Mononuclear cell (primary cell): ENCODE results near the gene PTDSS2. TPM values are rescaled to one million over a fixed set of nuclear protein-coding genes. Genes with fewer than 3 reads are reported as not detected.
"Not testable (repeated sequence)": the region's sequence is repeated elsewhere in the genome, so short reads cannot be mapped to it uniquely, and the experiment has no call there.

Experiments
- H3K27me3 ChIP-seq: 2 replicates; pipeline ENCODE4 v1.6.0; 2011; ENCODE audit warnings: low read length, control low read depth; ENCODE audit not compliant: insufficient read depth
- H3K4me1 ChIP-seq: 2 replicates; pipeline ENCODE4 v1.5.1; 2011; ENCODE audit warnings: mild to moderate bottlenecking, low read length, control low read depth; ENCODE audit not compliant: insufficient read depth
- H3K4me3 ChIP-seq: 2 replicates; pipeline ENCODE4 v1.5.1; 2011; ENCODE audit warnings: mild to moderate bottlenecking, low read length, moderate library complexity
- H3K9me3 ChIP-seq: 2 replicates; pipeline ENCODE4 v1.5.1; 2011; ENCODE audit warnings: low read depth, mild to moderate bottlenecking, control low read depth, low read length
- total RNA-seq: library from RNA; depleted of rRNA; stranded (reverse); fragments of >200 nt; gene quantifications from one replicate; pipeline ENCODE4 v1.2.3, GENCODE V29; 2012

PTDSS2 gene
- total RNA-seq, 1 donor, result 8.8 TPM

DNA sequence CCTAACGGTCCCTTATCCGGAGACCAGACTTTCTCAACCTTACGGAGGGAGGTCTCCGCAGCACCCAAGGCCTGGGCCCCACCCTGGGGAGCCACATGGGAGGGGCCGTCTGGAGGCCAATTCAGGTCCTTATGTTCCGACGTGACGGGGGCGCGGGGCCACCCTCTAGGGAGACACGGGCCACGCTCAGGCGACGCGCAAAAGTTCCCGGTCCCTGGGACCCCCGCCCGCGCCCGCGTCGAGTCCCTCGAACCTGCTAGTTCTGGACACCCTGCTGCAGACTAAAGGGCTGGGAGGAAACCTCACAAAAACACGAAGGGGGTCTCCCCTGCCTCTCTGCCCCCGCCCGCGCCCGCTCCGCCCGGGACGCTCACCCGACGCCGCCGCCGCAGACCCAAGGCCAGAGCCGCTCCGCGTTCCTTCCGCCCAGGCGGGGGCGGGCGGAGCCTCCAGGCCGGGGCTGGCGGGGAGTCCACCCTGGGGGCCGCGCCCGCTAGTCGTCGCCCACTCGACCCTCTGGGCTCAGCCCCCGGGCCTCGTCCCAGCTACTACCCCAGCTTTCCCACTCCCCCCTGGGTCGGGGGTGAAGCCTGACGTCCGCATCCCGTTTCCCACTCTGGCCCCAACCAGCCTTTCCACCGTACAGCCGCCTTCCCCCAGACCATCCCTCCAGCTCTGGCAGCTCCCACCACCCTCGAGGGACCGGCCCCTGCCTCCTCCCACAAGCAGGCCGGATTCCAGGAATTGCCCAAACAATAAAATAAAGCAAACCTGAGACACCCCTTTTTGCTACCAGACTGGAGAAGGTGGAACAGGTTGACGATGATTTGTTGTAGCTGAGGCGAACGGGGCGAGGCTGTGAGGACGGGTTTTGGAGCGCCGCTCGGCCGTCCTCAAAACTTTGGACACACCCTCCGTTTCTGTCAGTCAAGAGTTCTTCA lies 54.2 kb downstream of the PTDSS2 start:
- H3K9me3 ChIP-seq, result no peaks in the 10 kb centered on the region
- peak overlapping the region; percentile 47 for H3K4me3 ChIP-seq
- H3K27me3 ChIP-seq, result no peaks in the 10 kb centered on the region
- H3K4me1 ChIP-seq, result peaks cover 58% of the 10 kb centered on the region

- peaks cover 58% of the 10 kb centered on the region for H3K4me1 ChIP-seq
- no peaks in the 10 kb centered on the region for H3K27me3 ChIP-seq
- peak overlapping the region; percentile 47 for H3K4me3 ChIP-seq
- H3K9me3 ChIP-seq, result no peaks in the 10 kb centered on the region
These were observed 54.9 kb downstream of the PTDSS2 start for GRCh38 chr11:504994-505344.

- H3K27me3 ChIP-seq, result no peaks in the 10 kb centered on the region
These were observed 56.3 kb downstream of the PTDSS2 start for GRCh38 chr11:506238-506994.

DNA sequence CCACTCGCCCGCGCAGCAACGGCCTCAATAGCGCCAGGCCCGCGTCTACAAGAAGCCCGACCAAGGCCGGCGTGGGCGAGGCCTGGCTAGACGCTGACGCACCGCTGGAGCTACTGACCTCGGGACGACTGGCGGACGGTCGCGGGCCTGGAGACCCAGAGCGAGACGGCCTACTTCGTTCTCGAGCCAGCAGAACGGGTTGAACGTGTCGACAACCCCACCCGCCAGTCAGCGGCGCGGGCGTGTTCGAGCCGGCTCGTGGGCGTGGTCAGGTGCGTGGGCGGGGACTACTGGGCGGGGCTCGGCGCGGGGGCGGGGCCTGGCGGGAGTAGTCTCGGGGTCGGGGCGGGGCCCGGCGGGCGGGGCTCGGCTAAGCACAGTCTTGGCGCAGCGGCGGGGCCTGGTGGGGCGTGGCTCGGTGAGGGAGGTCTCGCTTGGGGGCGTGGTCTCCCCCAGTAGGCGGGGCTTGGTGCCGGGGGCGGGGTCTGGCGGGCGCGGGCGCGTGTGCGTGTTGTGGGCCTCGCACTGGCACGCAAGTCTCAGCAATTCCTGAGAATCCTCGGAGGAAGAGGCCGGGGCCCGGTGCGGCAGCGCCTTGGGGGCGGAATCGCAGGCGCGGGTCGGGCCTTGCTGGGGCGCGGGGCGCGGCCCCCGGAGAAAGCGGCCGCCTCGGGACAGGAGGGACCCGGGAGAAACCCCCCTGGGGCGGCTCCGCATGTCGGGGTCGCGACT lies 57.1 kb downstream of the PTDSS2 start, which contains the start of gene RNH1:
Gene RNH1 (minus strand): TSS at position 248 of the 732 bp plus-strand sequence. CDS start 5,080 bp downstream, outside the sequence.
- peak within 1 kb of the TSS; percentile 90 for H3K4me3 ChIP-seq
- H3K9me3 ChIP-seq, result no peaks in the 10 kb centered on the region
- no peaks in the 10 kb centered on the region for H3K27me3 ChIP-seq
- peaks cover 46% of the 10 kb centered on the region for H3K4me1 ChIP-seq

More at GRCh38 chr11:506238-506994, 56.3 kb downstream of the PTDSS2 start:
- H3K4me3 ChIP-seq, result peak overlapping the region; percentile 90
- no peaks in the 10 kb centered on the region for H3K9me3 ChIP-seq
- H3K4me1 ChIP-seq, result peaks cover 53% of the 10 kb centered on the region

DNA sequence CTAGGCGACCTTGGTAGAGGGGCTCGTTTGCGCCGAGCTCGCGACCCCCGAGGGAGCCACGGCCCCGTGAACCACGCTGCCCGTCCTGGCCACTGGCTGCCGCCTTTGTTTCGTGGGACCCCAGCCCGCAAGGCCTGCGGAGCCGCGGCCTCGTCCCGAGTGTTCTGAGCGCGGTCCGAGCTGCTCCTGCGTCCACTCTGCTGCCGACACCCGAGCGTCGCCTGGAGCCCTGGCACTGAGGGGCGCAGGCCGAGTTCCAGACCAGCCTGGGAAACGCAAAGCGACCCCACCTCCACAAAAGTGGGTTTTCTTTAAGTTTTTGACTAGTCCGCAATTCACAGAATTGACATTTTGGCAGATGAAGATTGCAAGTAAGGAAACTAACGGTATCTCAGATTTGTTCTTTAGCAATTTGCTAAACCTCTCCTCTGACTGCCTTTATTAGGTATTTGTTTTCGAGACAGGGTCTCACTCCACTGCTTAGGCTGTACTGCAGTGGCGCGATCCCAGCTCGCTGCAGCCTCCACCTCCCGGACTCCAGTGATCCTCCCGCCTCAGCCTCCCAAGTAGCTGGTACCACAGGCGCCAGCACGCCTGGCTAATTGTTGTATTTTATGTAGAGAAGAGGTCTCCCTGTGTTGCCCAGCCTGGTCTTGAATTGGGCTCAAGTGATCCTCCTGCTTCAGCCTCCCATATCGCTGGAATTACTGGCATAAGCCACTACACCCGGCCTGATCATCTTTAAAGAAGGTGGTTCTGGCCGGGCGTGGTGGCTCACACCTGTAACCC lies 57.8 kb downstream of the PTDSS2 start:
- H3K4me1 ChIP-seq, result peaks cover 38% of the 10 kb centered on the region
- peak overlapping the region; percentile 35 for H3K4me3 ChIP-seq
- no peaks in the 10 kb centered on the region for H3K9me3 ChIP-seq
- no peaks in the 10 kb centered on the region for H3K27me3 ChIP-seq

DNA sequence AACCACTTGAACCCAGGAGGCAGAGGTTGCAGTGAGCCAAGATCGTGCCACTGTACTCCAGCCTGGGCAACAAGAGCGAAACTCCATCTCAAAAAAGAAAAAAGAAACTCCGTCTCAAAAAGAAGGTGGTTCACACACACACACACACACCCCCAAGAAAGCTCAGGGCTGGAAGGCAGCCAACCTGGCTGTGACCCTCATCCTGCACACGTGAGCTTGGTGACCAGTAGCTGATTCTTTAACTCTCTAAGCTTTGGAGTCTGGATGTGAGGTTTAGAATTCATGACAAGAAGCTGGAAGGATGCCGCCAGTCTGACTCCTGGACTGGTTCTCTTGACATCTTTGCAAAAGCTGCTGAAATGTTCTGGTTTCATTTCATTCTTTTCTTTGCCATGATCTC lies 58.9 kb downstream of the PTDSS2 start:
- Histone ChIP-seq H3K4me3 (no peak overlapping the region), H3K9me3 (no peaks in the 10 kb centered on the region), H3K4me1 (peaks cover 30% of the 10 kb centered on the region), H3K27me3 (no peaks in the 10 kb centered on the region)

DNA sequence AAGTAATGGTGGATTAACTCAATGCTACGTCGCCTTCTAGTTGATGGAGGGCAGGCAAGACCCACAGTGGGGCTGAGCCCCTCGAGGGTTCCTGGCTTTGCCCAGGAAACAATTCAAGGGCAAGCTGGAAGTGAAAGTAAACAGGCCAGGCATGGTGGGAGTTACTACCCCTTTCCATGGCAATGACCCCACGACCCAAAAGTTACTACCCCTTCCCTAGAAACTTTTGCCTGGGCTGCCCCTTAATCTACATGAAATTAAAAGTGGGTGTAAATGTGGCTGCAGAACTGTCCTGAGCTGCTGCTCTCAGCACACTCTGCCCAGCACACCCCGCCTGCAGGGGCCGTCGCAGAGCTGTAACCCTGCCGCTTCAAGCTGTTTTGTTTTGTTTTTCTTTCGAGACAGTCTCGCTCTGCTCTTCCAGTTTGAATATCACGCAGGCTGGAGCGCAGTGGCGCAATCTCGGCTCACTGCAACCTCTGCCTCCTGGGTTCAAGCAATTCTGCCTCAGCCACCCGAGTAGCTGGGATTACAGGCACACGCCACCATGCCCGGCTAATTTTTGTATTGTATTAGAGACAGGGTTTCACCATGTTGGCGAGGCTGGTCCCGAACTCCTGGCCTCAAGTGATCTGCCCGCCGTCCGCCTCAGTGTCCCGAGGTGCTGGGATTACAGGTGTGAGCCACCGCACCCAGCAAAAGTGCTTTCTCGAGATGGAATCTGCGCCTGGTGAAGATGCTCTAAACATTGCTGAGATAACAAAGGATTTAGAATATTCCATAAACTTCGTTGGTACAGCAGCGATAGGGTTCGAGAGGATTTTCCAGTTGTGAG lies 62.9 kb downstream of the PTDSS2 start:
- peaks cover 2% of the 10 kb centered on the region for H3K4me1 ChIP-seq
- H3K4me3 ChIP-seq, result no peak overlapping the region
- no peaks in the 10 kb centered on the region for H3K9me3 ChIP-seq
- no peaks in the 10 kb centered on the region for H3K27me3 ChIP-seq

DNA sequence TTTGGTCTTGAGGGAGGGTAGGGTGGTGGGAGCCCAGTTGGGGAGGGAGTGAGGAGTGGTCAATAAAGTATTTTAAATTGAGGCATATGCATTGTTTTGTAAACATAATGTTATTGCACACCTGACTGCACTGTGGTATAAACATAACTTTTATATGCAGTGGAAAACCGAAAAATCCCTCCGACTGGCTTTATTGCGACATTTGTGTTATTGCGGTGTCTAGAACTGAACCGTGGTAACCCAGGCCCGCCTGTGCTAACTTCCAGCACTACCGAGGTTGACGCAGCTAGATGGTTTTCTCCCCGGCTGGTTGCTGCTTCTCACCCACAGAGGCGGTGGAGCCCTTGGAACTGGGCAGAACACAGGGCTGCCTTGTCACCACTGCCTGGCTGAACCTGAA lies 64.5 kb downstream of the PTDSS2 start:
- Histone ChIP-seq H3K4me1 (peaks cover 4% of the 10 kb centered on the region), H3K4me3 (no peak overlapping the region), H3K9me3 (no peaks in the 10 kb centered on the region), H3K27me3 (no peaks in the 10 kb centered on the region)

DNA sequence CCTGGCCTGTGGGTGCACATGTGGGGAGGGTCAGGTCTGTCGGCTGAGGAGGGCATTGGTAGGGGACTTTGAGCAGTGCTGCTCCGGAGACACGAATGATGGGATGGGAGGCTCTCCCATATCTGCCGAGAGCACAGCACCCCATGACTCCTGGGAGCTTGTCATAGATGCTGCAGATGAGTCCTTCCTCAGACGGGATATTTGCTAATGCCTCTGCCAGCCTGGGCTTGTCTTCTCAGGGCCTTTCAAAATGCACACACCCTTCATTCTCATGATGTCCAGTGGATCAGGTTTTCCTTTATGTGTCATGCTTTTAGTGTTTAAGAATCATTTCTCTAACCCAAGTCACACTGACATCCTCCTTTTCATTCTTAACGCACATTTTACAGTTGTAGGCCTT lies 65.1 kb downstream of the PTDSS2 start:
- H3K9me3 ChIP-seq, result no peaks in the 10 kb centered on the region
- H3K4me3 ChIP-seq, result no peak overlapping the region
- H3K27me3 ChIP-seq, result no peaks in the 10 kb centered on the region
- peaks cover 4% of the 10 kb centered on the region for H3K4me1 ChIP-seq

GRCh38 chr11:516400-516799 lies 66.3 kb downstream of the PTDSS2 start:
- H3K4me3 ChIP-seq, result no peak overlapping the region
- H3K9me3 ChIP-seq, result no peaks in the 10 kb centered on the region
- no peaks in the 10 kb centered on the region for H3K27me3 ChIP-seq
- H3K4me1 ChIP-seq, result peaks cover 4% of the 10 kb centered on the region

DNA sequence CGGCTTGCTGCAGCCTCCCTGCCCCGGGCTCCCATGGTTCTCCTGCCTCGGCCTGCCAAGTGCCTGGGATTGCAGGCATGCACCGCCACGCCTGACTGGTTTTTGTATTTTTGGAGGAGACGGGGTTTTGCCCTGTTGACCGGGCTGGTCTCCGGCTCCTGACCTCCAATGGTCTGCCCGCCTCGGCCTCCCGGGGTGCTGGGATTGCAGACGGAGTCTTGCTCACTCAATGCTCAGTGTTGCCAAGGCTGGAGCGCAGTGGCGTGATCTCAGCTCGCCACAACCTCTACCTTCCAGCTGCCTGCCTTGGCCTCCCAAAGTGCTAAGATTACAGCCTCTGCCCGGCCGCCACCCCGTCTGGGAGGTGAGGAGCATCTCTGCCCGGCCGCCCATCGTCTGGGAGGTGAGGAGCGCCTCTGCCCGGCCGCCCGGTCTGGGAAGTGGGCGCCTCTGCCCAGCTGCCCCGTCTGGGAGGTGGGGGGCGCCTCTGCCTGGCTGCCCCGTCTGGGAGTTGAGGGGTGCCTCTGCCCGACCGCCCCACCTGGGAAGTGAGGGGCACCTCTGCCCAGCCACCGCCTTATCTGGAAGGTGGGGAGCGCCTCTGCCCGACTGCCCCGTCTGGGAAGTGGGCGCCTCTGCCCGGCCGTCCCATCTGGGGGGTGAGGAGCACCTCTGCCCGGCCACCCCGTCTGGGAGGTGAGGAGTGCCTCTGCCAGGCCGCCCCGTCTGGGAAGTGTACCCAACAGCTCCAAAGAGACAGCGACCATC lies 67.0 kb downstream of the PTDSS2 start:
- not testable (repeated sequence) for H3K27me3 ChIP-seq, H3K4me3 ChIP-seq, H3K4me1 ChIP-seq, H3K9me3 ChIP-seq

GRCh38 chr11:518463-519202 lies 68.6 kb downstream of the PTDSS2 start:
- H3K27me3 ChIP-seq, result no peaks in the 10 kb centered on the region
- H3K4me3 ChIP-seq, result no peak overlapping the region
- no peaks in the 10 kb centered on the region for H3K9me3 ChIP-seq
- H3K4me1 ChIP-seq, result peaks cover 4% of the 10 kb centered on the region
